Ramos (cell line): ENCODE data around the gene PRR23E.

Experiments
- in situ Hi-C: fragments of 300-500 bp; cut with MboI; formaldehyde crosslinking; loops from one replicate; pipeline ENCODE4 v1.14.3; 2022; ENCODE audit warnings: low sequenced_read_pairs; ENCODE audit not compliant: unreplicated experiment

Gene PRR23E

DNA sequence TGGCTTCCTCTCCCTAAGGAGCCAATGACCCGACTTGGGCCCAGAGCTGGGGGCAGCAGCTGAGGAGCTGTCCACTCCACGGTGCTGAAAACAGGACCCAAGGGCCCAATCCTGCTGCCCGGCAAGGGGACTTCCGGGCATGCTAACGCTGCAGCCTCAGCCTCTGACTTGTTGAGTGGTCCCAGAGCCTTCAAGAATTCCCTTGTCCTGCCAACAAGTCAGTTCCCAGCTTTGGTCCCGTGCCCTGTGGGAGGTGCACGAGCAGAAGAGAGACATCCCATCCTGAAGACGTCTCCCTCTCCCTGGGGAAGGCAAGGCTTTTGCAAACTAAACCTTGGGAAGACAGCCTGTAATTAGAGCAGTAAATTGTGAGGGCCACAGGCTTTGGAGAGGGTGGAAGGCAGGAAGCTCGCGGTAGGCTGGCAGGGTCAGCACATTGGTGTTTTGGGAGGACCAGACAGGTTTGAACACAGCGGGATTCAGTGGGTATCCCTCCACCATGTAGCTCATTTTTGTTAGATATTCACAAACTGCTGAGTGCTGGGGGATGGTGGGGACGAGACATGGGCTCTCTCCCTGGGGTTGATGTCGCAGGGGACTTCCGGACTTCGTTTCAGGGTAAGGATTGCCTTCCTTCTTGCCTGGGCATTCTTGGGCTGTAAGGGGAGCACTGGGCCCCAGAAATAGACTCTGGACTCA lies 29.8 kb upstream of the PRR23E start:
- in situ Hi-C loops: no loop called here

DNA sequence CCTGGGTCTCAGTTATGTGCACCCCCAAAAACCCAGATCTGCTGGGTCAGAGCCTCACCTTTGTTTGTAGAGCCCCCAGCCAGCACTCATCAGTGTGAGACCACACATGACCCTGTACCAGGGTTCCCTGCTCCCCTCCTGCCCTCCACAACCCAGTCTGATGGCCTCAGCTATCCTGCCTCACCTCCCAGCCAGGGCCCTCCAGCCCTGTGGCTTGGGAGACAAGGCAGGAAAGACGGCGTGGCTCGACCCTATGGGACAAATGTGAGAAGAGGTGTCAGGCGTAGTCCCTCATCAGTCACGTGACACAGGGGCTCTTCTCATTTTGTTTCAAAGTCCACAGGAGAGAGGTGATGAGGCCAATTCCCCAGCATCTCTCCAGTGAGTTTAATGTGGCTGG lies 28.3 kb upstream of the PRR23E start:
- in situ Hi-C loops: no loop called here

DNA sequence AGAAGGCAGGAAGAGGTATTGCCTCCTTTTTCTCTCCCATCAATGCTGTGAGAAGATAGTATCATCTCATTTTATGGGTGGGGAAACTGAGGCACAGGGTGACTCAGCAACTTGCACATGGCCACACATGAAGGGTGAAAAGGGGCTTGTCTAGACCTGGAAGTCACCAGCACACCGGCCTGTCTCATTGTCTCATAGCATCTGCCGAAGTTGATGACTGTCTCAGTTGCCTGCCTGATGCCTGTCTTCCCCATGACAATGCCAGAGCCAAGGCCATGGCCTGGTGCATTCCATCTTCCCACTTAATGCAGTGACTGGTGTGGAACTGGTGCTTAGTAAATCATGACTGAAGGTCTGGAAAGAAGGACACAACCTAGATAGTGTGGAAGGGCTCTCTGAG lies 27.9 kb upstream of the PRR23E start:
- in situ Hi-C loops: no loop called here

DNA sequence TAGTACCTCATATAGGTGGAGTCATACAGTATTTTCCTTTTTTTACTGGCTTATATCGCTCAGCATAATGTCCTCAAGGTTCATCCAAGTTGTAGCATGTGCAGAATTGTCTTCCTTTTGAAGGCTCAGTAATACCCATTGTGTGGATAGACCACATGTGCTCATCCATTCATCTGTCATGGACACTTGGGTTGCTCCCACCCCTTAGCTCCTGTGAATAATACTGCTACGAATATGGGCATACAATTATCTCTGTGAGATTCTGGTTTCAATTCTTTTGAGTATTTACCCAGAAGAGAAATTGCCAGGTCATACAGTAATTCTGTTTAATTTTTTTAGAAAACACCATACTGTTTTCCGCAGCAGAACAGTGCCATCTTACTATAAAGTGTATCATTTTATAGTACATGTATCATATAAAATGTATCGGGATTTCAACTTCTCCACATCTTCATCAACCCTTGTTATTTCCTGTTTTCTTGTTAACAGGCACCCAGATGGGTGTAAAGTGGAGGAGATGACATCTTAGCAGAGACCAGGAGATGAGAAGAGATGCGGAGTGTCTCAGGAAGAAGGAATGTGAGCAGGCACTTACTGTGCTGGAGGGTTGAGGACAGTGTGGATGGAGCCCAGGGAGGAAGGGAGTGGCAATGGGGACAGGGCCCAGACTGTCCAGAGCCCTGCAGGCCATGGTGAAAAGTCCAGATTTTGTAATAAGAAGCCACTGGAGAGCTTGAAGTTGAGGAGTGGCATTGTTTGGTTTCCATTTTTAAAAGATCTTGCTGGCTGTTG lies 27.0 kb upstream of the PRR23E start:
- in situ Hi-C loops: no loop called here

DNA sequence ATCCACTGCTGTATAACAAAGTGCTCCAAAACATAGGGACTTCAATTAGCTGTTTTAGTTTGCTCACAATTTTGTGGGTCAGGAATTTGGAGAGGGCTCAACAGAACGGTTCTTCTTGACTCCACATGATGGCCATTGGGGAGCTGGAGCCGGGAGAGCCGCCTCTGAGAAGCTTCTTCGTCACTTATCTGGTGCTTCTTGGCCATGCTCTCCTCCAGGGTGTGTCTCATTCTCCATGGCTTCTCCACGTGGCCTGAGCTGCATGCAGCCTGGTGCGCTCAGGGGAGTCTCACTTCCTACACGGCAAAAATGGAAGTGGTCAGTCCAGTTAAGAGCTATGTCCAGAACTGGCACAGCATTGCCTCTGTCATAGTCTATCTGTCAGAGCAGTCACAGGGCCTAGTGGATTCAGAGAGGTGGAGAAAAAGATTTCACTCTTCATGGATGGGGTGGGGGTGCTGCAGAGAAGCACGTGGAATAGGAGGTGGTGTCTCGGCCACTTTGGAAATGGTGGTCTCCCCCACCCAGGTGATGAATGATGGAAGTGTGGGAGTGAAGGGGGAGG lies 26.3 kb upstream of the PRR23E start:
- in situ Hi-C loops: no loop called here

DNA sequence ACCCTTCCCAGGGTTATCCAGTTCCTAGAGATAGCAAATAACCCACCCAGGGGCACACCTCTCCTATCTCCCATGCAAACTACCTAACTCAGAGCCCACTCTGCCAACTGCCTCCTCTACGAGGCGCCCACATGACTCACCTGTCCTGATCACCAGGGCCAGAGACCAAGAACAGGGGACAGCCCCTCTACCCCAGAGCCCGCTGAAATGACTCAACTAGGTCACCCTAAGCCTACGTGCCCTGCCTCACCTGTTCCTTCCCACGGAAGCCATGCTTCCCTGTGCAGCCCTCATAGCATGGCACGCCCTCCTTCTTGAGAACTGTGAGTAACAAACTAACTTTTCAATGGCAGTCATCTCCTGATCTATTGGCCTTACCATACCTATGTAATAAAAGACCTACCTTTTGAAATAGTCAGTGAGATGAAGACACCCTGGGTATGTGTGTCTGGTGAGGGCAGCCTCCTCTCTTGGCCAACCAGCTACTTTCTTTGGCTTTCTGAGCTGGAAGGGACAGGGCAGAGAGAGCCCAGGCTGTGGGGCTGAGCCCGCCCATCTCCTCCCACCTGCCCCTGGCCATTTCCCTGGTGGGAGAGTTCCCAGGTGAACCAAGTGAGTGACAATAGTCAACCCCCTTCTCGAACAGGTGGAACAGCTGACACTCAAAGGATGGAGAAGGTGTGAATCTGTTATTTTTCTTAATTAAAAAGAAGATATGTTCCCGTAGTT lies 25.5 kb upstream of the PRR23E start:
- in situ Hi-C loops: no loop called here

DNA sequence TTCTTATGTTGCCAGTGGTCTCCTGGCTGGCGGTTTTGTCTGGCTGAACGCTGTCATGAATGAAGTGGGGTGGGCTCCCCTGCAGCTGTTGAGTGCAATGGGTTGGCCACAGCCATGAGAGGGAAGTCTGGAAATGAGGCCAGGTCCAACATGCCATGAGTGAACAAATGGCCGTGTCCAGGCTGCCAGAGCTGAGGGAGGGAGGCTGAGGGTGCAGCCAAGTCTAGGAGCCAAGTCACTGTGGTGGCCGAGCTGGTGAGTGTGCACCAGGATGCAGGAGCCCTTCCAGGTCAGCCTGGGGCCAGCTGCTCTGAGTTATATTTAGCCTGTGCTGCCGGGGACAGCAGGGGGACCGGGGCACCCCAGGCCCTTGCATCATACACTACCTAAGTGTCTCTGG lies 24.7 kb upstream of the PRR23E start:
- in situ Hi-C loops: no loop called here

DNA sequence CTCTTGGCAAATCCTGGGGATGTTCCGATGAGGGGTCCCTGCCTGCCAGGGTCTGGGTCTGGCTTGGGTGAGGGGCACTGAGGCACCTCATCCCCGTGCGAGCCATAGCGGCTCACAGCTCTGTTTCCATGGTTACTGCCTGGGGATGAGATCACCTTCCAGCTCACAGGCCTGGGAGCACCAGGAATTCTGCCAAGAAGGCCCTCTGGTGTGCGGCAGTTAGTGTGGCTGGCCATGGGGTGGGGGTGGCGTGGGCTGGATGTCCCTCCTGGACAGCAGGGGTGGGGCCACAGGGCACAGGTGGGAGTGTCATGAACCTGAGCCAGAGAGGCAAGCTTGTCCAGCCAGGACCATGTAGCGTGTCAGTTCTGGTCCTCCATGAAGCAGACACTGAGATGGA lies 22.1 kb upstream of the PRR23E start:
- in situ Hi-C loops: no loop called here

DNA sequence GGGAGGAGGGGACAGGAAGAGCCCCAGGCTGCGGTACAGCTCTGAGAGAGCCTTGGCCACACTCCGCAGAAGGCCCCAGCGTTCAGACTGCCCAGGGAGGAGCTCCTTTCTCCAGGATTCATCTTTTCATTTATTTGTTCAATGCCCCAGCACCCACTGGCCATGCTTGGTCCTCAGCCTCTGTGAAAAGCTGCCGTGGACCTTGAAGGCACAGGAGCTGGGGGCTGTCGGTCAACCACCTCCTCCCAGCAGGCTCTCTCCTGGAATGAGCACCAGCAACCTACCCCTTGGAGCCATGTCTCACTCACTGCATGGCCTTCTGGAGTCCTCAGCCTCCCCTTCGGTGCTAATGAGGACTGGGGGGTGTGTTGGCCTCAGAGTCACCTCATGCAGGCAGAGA lies 21.6 kb upstream of the PRR23E start:
- in situ Hi-C loops: no loop called here

DNA sequence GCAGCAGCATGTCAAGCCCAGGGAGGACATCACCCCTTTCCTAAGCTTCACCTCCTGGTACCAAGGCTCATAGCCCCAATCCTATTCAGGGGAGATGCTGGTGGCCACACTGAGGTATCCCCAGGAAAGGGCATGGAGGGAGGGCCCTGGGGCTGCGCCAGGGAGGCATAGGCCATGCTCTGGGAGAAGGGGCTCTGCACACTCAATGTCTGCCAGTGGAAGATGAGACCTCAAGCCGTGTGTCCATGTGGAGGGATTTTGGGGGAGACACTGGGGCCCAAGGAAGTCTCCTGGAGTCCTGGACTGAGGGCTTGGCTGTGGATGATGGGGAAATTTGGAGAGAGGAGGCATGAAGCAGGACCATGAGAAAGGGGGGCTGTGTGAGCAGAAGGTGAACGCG lies 21.2 kb upstream of the PRR23E start:
- in situ Hi-C loops: no loop called here

DNA sequence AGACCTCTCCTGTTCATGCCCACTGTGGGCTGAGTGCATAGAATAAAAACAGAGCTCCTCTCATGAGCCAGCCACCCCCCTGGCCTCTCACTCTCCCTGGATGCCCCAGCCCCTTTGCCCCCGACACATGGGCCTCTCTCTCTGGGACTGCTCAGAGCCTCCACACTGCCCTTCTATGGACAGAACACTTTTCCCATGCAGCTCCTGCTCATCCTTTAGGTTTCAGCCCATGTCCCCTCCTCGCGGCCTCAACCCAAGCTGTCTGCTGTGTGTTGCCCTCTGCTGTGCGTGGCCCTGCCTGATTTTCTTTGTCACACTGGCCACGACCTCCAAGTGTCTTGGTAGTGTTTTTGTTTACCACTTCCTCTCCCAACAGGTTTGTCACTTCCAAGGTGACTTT lies 20.7 kb upstream of the PRR23E start:
- in situ Hi-C loops: no loop called here

DNA sequence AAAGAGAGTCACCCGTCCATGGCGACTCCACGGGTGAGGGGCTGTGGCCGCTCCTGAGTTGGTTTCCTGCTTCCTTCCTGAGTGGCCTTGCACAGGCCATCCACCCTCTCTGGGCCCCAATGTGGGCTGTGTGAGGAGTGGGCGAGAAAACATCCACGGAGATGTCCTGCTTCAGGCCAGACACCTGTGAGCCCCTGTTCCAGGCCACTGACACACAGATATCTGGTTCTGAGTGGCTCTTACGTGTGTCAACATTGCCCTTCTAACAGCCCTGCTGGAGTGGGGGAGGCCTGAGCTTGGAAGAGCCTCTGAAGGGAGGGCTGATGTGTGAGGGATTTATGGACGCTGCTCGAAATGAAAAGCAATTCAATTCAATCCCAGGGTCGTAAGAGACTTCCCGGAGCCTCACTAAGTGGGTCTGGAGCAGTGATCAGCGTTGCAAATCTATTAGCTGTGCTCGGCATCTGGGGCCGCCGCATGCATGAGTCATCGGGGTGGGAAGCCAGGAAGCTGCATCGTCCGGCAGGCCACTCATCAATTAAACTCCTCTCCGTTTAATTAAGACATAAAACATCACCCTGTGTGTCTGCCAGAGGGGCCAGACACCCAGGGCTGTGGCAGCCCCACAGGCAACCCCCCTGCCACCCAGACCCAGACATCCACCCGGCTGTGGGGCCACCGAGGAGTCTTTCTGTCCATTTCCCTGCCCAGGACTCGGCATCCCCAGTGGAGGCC lies 20.0 kb upstream of the PRR23E start:
- in situ Hi-C loops: no loop called here

DNA sequence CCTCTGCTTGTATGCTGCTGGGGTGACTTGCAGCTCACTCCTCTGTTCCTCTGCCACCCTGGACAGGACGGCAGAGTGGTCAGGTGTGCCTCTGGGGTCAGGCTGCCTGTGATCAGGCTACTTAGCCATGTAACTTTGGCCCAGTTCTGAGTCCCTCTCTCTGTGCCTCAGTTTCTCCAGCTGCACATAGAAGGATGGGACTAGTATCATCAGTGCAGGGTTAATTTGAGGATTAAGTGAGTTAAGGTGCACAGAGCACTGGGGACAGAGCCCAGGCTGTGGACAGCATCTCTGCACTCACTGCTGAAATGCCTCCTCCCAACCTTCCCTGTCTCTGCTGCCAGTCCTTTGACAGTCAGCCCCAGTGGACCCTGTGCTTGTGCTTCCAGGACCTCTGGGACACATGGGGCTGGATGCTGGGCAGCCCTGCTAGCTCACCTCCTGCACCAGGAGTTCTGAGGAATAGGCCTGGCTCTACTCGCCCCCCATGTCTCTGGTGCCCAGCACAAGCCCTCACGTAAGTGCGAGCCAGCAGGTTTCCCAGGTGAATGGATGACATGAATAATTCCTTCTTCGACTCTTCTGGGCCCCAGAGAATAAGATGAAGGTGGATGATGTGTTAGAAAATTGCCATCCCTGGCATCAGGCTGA lies 19.3 kb upstream of the PRR23E start:
- in situ Hi-C loops: no loop called here

DNA sequence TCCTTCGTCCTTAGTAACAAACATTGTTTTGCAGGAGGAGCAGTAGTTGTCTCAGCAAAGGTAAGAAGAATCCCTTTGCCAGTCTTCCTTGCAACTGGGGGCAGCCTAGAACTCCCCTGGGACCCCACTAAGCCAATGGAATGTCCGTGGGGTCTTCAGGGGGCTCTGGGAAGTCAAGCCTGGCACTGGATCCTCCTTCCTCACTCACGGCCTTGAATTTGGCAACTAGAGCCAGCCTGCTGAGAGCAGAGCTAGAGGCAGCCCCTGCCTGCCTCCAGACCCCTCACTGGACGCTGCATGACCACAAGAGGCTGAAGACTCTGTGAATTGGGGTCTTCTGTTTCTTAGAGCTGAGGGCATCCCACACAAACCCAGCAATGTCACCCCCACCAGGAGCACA lies 18.6 kb upstream of the PRR23E start:
- in situ Hi-C loops: no loop called here

DNA sequence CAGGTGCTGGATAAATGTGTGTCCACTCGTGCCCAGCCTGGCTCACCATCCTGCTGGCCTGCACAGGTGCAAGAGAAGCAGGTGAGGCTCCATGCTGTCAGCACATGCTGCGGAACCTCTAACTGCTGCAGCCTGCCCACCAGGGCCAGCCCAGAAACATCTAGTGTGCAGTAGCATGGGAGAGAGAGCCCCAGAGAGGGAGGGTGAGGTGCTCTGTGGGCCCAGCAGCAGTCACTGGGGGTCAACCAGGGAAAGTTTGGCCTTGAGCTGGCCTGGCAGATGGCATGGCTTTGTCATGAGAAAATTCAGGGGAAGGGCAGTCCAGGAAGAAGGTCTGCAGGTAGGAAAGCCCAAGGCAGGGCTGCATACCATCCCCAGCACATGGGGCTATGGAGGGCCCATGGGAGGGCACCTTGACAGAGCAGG lies 18.2 kb upstream of the PRR23E start:
- in situ Hi-C loops: no loop called here

DNA sequence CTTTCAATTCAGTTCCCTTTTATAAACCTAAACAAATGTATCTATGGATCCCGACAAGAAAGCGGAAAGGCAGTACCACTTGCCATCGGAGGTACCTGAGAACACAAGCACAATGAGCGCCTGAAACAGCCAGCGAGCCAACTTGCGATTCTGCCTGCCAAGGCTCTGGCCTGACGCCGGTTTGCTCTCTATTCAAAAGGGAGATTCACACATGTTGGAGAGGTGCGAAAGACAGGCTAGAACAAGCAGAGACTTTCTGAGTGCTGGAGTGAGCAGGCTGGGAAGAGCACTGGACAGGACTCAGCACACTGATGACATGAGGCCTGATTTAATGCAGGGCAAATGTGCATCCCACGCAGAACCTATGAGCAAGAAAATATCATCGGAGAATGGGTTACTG lies 17.7 kb upstream of the PRR23E start:
- in situ Hi-C loops: no loop called here

DNA sequence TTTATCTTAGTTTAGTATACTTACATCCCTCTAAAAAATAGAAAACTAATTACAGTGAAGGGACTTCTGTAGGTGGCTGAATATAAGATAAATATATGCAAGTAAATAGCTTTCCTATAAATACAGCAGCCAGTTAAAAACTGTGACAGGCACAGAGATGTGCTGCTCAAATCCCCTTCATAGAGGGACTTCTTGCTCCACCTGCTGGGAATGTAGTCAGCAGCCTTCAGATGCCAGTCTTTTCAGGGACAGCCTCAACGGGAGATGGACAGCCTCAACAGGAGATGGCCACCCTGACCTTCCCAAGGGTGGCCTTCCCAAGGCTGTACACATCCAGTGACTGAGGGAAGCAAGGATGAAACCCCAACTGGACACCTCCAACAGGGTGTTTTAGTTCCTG lies 15.7 kb upstream of the PRR23E start:
- in situ Hi-C loops: no loop called here

DNA sequence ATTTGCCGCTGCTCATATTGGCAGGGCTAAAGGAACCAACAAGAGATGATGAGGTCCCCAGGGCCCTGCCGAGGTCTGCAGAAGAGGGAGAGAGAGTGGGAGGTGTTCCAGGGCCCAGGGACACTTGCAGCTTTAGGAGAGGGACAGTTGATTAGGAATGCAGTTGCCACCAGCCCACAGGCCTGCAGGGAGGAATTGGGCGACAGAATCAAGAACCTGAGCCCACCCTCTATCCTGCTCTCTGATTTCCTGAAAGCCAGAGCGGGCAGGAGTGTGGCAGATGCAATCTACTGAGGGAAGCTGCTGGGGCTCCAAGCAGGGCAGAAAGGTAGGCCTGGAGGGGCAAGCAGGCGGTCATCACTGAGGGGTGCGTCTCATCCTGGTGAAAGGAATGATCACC lies 12.1 kb upstream of the PRR23E start:
- in situ Hi-C loops: no loop called here

DNA sequence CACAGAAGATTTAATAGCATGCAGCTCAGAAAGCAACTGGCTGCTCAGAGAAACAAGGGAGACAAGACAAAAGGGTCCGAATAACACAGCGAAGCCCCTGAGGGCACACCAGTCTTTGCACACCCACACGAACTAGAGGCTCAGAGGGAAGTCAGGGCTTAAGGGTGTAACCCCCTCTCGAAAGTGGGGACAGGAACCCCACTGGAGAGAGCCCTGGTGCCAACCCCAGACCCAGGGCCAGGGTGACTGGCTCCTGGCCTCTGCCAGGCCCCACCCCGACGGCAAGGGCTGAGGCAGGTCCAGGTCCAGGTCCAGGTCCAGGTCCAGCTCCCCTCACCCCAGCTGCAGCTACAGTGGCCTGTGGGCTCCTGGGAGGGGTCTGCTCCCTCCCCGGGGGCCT lies 10.5 kb upstream of the PRR23E start:
- in situ Hi-C loops: no loop called here
